ENCODE results near the gene TESK1. TPM values are rescaled to one million over a fixed set of nuclear protein-coding genes. Genes with fewer than 3 reads are reported as not detected.
A peak's percentile ranks its signal among the peaks of the same experiment; 100 is the strongest.

Gene TESK1, protein sequence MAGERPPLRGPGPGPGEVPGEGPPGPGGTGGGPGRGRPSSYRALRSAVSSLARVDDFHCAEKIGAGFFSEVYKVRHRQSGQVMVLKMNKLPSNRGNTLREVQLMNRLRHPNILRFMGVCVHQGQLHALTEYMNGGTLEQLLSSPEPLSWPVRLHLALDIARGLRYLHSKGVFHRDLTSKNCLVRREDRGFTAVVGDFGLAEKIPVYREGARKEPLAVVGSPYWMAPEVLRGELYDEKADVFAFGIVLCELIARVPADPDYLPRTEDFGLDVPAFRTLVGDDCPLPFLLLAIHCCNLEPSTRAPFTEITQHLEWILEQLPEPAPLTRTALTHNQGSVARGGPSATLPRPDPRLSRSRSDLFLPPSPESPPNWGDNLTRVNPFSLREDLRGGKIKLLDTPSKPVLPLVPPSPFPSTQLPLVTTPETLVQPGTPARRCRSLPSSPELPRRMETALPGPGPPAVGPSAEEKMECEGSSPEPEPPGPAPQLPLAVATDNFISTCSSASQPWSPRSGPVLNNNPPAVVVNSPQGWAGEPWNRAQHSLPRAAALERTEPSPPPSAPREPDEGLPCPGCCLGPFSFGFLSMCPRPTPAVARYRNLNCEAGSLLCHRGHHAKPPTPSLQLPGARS
- total RNA-seq (24.5 TPM), polyA plus RNA-seq (1 to 10 TPM; 3.9 to 5.7 (median 4.5) TPM)

- Mint-ChIP-seq H3K27ac (peak within 1 kb of the TSS; percentile 97 to 100 (median 98)), H3K9me3 (no peaks in the 10 kb centered on the region), H3K36me3 (peaks cover 5% of the 10 kb centered on the region), H3K4me3 (peak within 1 kb of the TSS; percentile 91 to 99 (median 96)), H3K27me3 (peaks cover 6% of the 10 kb centered on the region), H3K4me1 (peaks cover 5 to 43% (median 22%) of the 10 kb centered on the region in 4 donors)
- peak; percentile 29 to 33 for ATAC-seq (ENCODE audit: low read depth in 2 of 2)
- Histone ChIP-seq H3K4me3 (ENCODE audit: low read depth, low read length) (peak within 1 kb of the TSS; percentile 83), H3K27ac (ENCODE audit: insufficient read depth, low read length, poor library complexity, severe bottlenecking) (peak within 1 kb of the TSS; percentile 88), H3K4me1 (ENCODE audit: control insufficient read depth, insufficient read depth, low read length, poor library complexity, severe bottlenecking) (peaks cover 27% of the 10 kb centered on the region), H3K27me3 (ENCODE audit: control insufficient read depth, insufficient read depth, low read length) (no peaks in the 10 kb centered on the region), H3K9me3 (ENCODE audit: control insufficient read depth in 2 of 2, low read length in 2 of 2) (no peaks in the 10 kb centered on the region), H3K36me3 (ENCODE audit: control insufficient read depth, insufficient read depth, low read length) (peaks cover 25% of the 10 kb centered on the region)
- DNase-seq = peak; percentile 78 to 90 (median 83)
These were observed at the start of gene TESK1 for GRCh38 chr9:35604578-35605350. Gene TESK1 (plus strand): TSS chr9:35605262. CDS start chr9:35605620, 358 bp downstream.

GRCh38 chr9:35555881-35556280 lies 49.2 kb upstream of the TESK1 start:
- no peak for DNase-seq
- no peak overlapping the region for H3K27ac ChIP-seq (ENCODE audit: insufficient read depth, low read length, poor library complexity, severe bottlenecking)
- no peaks in the 10 kb centered on the region for H3K27me3 ChIP-seq (ENCODE audit: control insufficient read depth, insufficient read depth, low read length)
- Mint-ChIP-seq H3K4me1 (peaks cover 0 to 5% (median 1%) of the 10 kb centered on the region in 4 donors), H3K36me3 (no peaks in the 10 kb centered on the region), H3K27ac (peak overlapping the region in 1 of 3 donors; percentile 57), H3K9me3 (no peaks in the 10 kb centered on the region), H3K27me3 (peaks cover 4% of the 10 kb centered on the region), H3K4me3 (no peak overlapping the region)
- no peaks in the 10 kb centered on the region for H3K36me3 ChIP-seq (ENCODE audit: control insufficient read depth, insufficient read depth, low read length)
- no peaks in the 10 kb centered on the region for H3K4me1 ChIP-seq (ENCODE audit: control insufficient read depth, insufficient read depth, low read length, poor library complexity, severe bottlenecking)
- no peak for ATAC-seq (ENCODE audit: low read depth in 2 of 2)
- no peaks in the 10 kb centered on the region for H3K9me3 ChIP-seq (ENCODE audit: control insufficient read depth in 2 of 2, low read length in 2 of 2)
- no peak overlapping the region for H3K4me3 ChIP-seq (ENCODE audit: low read depth, low read length)

GRCh38 chr9:35556776-35557175 lies 48.3 kb upstream of the TESK1 start:
- H3K9me3 Mint-ChIP-seq = no peaks in the 10 kb centered on the region
- H3K27ac Mint-ChIP-seq = no peak overlapping the region
- DNase-seq (no peak), ATAC-seq (ENCODE audit: low read depth in 2 of 2) (no peak)
- Histone ChIP-seq H3K9me3 (ENCODE audit: control insufficient read depth in 2 of 2, low read length in 2 of 2) (no peaks in the 10 kb centered on the region), H3K4me3 (ENCODE audit: low read depth, low read length) (no peak overlapping the region), H3K36me3 (ENCODE audit: control insufficient read depth, insufficient read depth, low read length) (no peaks in the 10 kb centered on the region), H3K4me1 (ENCODE audit: control insufficient read depth, insufficient read depth, low read length, poor library complexity, severe bottlenecking) (no peaks in the 10 kb centered on the region), H3K27ac (ENCODE audit: insufficient read depth, low read length, poor library complexity, severe bottlenecking) (no peak overlapping the region), H3K27me3 (ENCODE audit: control insufficient read depth, insufficient read depth, low read length) (no peaks in the 10 kb centered on the region)
- H3K36me3 Mint-ChIP-seq = no peaks in the 10 kb centered on the region
- H3K4me1 Mint-ChIP-seq = peaks cover 0 to 5% (median 1%) of the 10 kb centered on the region in 4 donors
- H3K4me3 Mint-ChIP-seq = no peak overlapping the region
- peaks cover 4% of the 10 kb centered on the region for H3K27me3 Mint-ChIP-seq

DNA sequence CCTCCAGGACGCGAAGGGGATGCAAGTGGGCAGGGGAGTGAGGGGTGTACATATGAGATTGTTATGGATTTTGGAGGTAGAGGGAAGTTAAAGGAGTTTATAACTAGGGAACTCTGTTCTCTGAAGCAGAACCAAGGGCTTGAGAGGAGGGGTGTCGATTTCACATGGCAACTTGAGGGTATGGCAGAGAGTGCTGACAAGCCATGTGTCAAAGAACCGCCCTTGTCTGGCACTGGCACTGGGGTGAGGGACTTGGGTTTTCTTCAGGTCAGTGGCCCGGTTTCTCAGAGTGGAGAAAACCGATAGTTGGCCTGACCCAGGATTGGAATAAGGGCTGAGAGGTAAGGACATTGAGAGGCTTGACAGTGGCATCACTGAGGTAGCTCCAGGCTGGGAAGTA lies 47.7 kb upstream of the TESK1 start:
- no peaks in the 10 kb centered on the region for H3K27me3 ChIP-seq (ENCODE audit: control insufficient read depth, insufficient read depth, low read length)
- H3K4me1 ChIP-seq (ENCODE audit: control insufficient read depth, insufficient read depth, low read length, poor library complexity, severe bottlenecking) = no peaks in the 10 kb centered on the region
- no peak overlapping the region for H3K27ac Mint-ChIP-seq
- H3K4me3 Mint-ChIP-seq = no peak overlapping the region
- ATAC-seq (ENCODE audit: low read depth in 2 of 2) (no peak), DNase-seq (no peak)
- H3K9me3 ChIP-seq (ENCODE audit: control insufficient read depth in 2 of 2, low read length in 2 of 2) = no peaks in the 10 kb centered on the region
- H3K36me3 Mint-ChIP-seq = no peaks in the 10 kb centered on the region
- no peak overlapping the region for H3K4me3 ChIP-seq (ENCODE audit: low read depth, low read length)
- H3K36me3 ChIP-seq (ENCODE audit: control insufficient read depth, insufficient read depth, low read length) = no peaks in the 10 kb centered on the region
- H3K27ac ChIP-seq (ENCODE audit: insufficient read depth, low read length, poor library complexity, severe bottlenecking) = no peak overlapping the region
- H3K27me3 Mint-ChIP-seq = peaks cover 4% of the 10 kb centered on the region
- H3K4me1 Mint-ChIP-seq = peaks cover 0 to 5% (median 1%) of the 10 kb centered on the region in 4 donors
- no peaks in the 10 kb centered on the region for H3K9me3 Mint-ChIP-seq

- Histone ChIP-seq H3K36me3 (ENCODE audit: control insufficient read depth, insufficient read depth, low read length) (no peaks in the 10 kb centered on the region), H3K9me3 (ENCODE audit: control insufficient read depth in 2 of 2, low read length in 2 of 2) (no peaks in the 10 kb centered on the region), H3K4me3 (ENCODE audit: low read depth, low read length) (no peak overlapping the region), H3K27me3 (ENCODE audit: control insufficient read depth, insufficient read depth, low read length) (no peaks in the 10 kb centered on the region), H3K4me1 (ENCODE audit: control insufficient read depth, insufficient read depth, low read length, poor library complexity, severe bottlenecking) (no peaks in the 10 kb centered on the region), H3K27ac (ENCODE audit: insufficient read depth, low read length, poor library complexity, severe bottlenecking) (no peak overlapping the region)
- peak overlapping the region in 1 of 3 donors; percentile 20 for H3K27ac Mint-ChIP-seq
- H3K27me3 Mint-ChIP-seq = peaks cover 4% of the 10 kb centered on the region
- H3K9me3 Mint-ChIP-seq = no peaks in the 10 kb centered on the region
- peaks cover 0 to 5% (median 1%) of the 10 kb centered on the region in 4 donors for H3K4me1 Mint-ChIP-seq
- no peak overlapping the region for H3K4me3 Mint-ChIP-seq
- ATAC-seq (ENCODE audit: low read depth in 2 of 2) = no peak
- no peak for DNase-seq
- H3K36me3 Mint-ChIP-seq = no peaks in the 10 kb centered on the region
These were observed 46.9 kb upstream of the TESK1 start for GRCh38 chr9:35558185-35558584.

DNA sequence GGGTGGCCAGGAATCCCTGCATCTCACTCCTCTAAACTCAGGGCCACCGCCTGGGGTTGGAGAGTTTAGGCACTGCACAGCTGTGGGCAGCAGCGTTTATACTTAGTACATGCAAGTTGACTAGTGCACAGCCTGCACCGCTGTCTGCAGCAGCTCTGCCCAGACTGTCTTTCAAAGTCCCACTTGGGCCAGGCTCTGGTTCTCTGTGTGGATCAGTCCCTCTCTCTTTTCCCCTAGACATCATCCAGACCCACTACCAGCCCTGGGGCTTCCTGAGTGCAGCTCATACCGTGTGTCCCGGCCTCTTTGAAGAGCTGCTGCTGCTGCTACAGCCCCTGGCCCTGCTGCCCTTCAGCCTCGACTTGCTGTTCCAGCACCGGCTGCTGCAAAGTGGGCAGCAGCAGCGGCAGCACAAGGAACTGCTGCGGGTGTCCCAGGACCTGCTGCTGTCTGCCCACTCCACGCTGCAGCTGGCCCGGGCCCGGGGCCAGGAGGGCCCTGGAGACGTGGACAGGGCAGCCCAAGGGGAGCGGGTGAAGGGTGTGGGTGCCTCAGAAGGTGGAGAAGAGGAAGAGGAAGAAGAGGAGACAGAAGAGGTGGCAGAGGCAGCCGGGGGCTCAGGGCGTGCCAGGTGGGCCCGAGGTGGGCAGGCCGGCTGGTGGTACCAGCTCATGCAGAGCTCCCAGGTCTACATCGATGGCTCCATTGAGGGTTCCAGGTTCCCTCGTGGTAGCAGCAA lies 45.1 kb upstream of the TESK1 start:
- Mint-ChIP-seq H3K4me1 (peaks cover 0 to 5% (median 1%) of the 10 kb centered on the region in 4 donors), H3K27ac (no peak overlapping the region), H3K27me3 (peaks cover 4% of the 10 kb centered on the region), H3K36me3 (peaks cover 9% of the 10 kb centered on the region), H3K4me3 (no peak overlapping the region), H3K9me3 (no peaks in the 10 kb centered on the region)
- Histone ChIP-seq H3K27me3 (ENCODE audit: control insufficient read depth, insufficient read depth, low read length) (no peaks in the 10 kb centered on the region), H3K27ac (ENCODE audit: insufficient read depth, low read length, poor library complexity, severe bottlenecking) (no peak overlapping the region), H3K4me1 (ENCODE audit: control insufficient read depth, insufficient read depth, low read length, poor library complexity, severe bottlenecking) (no peaks in the 10 kb centered on the region), H3K36me3 (ENCODE audit: control insufficient read depth, insufficient read depth, low read length) (no peaks in the 10 kb centered on the region), H3K9me3 (ENCODE audit: control insufficient read depth in 2 of 2, low read length in 2 of 2) (no peaks in the 10 kb centered on the region), H3K4me3 (ENCODE audit: low read depth, low read length) (no peak overlapping the region)
- no peak for DNase-seq
- ATAC-seq (ENCODE audit: low read depth in 2 of 2) = no peak

- Mint-ChIP-seq H3K9me3 (no peaks in the 10 kb centered on the region), H3K27me3 (peaks cover 2% of the 10 kb centered on the region), H3K36me3 (peaks cover 13% of the 10 kb centered on the region), H3K4me3 (no peak overlapping the region), H3K4me1 (peaks cover 0 to 5% (median 1%) of the 10 kb centered on the region in 4 donors), H3K27ac (no peak overlapping the region)
- no peaks in the 10 kb centered on the region for H3K36me3 ChIP-seq (ENCODE audit: control insufficient read depth, insufficient read depth, low read length)
- no peaks in the 10 kb centered on the region for H3K9me3 ChIP-seq (ENCODE audit: control insufficient read depth in 2 of 2, low read length in 2 of 2)
- DNase-seq = no peak
- no peak overlapping the region for H3K27ac ChIP-seq (ENCODE audit: insufficient read depth, low read length, poor library complexity, severe bottlenecking)
- no peak overlapping the region for H3K4me3 ChIP-seq (ENCODE audit: low read depth, low read length)
- no peaks in the 10 kb centered on the region for H3K4me1 ChIP-seq (ENCODE audit: control insufficient read depth, insufficient read depth, low read length, poor library complexity, severe bottlenecking)
- H3K27me3 ChIP-seq (ENCODE audit: control insufficient read depth, insufficient read depth, low read length) = no peaks in the 10 kb centered on the region
- no peak for ATAC-seq (ENCODE audit: low read depth in 2 of 2)
These were observed 44.3 kb upstream of the TESK1 start for GRCh38 chr9:35560625-35561337.
